Stimulated activated CD8-positive, alpha-beta memory T cell treated with anti-CD3 and anti-CD28 coated beads, Interleukin-4, amount 100 ng/mL, for 24 hours (primary cell): ENCODE measurements around the gene RYK.

Source experiments
- DNase-seq: peaks from one replicate; pipeline ENCODE4 v3.0.0-alpha.2; 2020; ENCODE audit warnings: low read depth

Gene RYK

GRCh38 chr3:134149286-134149685, 101.4 kb downstream of the RYK start:
- DNase-seq, result no peak

GRCh38 chr3:134148534-134148933, 102.1 kb downstream of the RYK start:
- no peak for DNase-seq

GRCh38 chr3:134147411-134147810, 103.2 kb downstream of the RYK start:
- DNase-seq, result no peak

GRCh38 chr3:134146666-134147065, 104.0 kb downstream of the RYK start:
- no peak for DNase-seq

- DNase-seq, result no peak
Observed at GRCh38 chr3:134145183-134145582, 105.5 kb downstream of the RYK start.

- DNase-seq, result no peak
Observed at GRCh38 chr3:134144694-134145093, 106.0 kb downstream of the RYK start.

GRCh38 chr3:134143828-134144401, 106.7 kb downstream of the RYK start:
- DNase-seq, result no peak

- no peak for DNase-seq
Observed at GRCh38 chr3:134136604-134137003, 114.1 kb downstream of the RYK start.

GRCh38 chr3:134134698-134135415, 115.8 kb downstream of the RYK start:
- DNase-seq, result no peak

- no peak for DNase-seq
Observed at GRCh38 chr3:134134240-134134639, 116.4 kb downstream of the RYK start.

GRCh38 chr3:134132961-134133360, 117.7 kb downstream of the RYK start:
- DNase-seq, result no peak

GRCh38 chr3:134126153-134126552, 124.5 kb downstream of the RYK start:
- DNase-seq, result no peak

- no peak for DNase-seq
Observed at GRCh38 chr3:134114726-134115125, 135.9 kb downstream of the RYK start.

- no peak for DNase-seq
Observed at GRCh38 chr3:134111616-134112015, 139.0 kb downstream of the RYK start.

- DNase-seq, result no peak
Observed at GRCh38 chr3:134110963-134111362, 139.7 kb downstream of the RYK start.
